Erythroblast (primary cell): ENCODE measurements around the gene PRCC.

Experiments
- GATA1 ChIP-seq: IDR thresholded peaks from 2 replicates; pipeline ENCODE4 v1.6.1; 2011; ENCODE audit warnings: low read depth, mild to moderate bottlenecking, control low read depth, low read length, moderate library complexity
- POLR2A ChIP-seq: IDR thresholded peaks from 2 replicates; pipeline ENCODE4 v1.6.1; 2011; ENCODE audit warnings: mild to moderate bottlenecking, low read length

DNA sequence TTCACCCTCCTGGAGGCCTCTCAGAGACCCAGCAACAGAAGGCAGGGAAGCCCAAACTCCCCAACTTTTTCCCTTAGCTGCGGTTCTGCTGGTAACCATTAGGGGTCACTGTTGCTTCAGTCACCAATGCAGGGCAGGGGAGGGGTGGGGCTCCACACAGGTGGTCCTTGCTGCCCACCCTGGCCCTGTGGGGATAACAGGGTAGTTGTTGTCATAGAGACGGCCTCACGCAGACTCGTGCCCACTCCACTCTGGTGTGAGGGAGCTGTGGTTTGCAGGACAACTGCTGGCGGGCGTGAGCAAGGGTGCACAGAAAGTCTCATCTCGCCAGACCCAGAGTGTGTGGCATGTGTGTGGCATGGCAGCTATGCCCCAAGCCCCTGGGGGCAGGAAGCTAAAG is 71.6 kb downstream of the PRCC start:
- TF ChIP-seq POLR2A, result no peak
- TF ChIP-seq GATA1, result no peak
